SK-N-MC (cell line): Measurements from ENCODE around the gene ATXN1.

Experiments
- FOXP2 ChIP-seq: optimal IDR thresholded peaks from 2 replicates; pipeline ENCODE3; 2011; ENCODE audit warnings: mild to moderate bottlenecking, moderate library complexity; ENCODE audit not compliant: insufficient read depth; ENCODE audit errors: extremely low read length, control extremely low read depth
- POLR2AphosphoS5 ChIP-seq: IDR thresholded peaks from 2 replicates; pipeline ENCODE4 v1.6.1; 2012; ENCODE audit warnings: mild to moderate bottlenecking, low read depth, low read length, borderline replicate concordance

DNA sequence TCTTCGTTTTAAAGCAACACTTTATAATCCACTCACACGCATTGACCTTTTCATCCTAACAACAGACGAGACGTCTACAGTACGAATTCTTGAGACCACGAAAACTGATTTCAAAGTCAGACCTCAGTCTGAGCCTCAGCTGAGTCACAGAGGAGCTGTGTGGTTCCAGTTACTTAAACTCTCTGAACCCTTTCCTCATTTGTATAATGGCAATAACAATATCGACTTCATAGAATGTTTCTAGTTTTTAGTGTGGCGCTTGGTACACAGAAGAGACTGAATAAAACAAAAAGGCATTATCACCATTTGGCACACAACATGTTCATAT lies 236.9 kb downstream of the ATXN1 start:
- TF ChIP-seq POLR2AphosphoS5 (no peak), FOXP2 (no peak)
